Fibroblast of peridontal ligament (primary cell): Measurements from ENCODE around the gene GRAMD1A.
A peak's percentile ranks its signal among the peaks of the same experiment; 100 is the strongest.
"Not testable (repeated sequence)": the region's sequence is repeated elsewhere in the genome, so short reads cannot be mapped to it uniquely, and the experiment has no call there.

Source experiments
- DNase-seq: peaks from one replicate; pipeline ENCODE4 v3.0.0-alpha.2; 2010; ENCODE audit errors: extremely low read depth

Gene GRAMD1A

DNA sequence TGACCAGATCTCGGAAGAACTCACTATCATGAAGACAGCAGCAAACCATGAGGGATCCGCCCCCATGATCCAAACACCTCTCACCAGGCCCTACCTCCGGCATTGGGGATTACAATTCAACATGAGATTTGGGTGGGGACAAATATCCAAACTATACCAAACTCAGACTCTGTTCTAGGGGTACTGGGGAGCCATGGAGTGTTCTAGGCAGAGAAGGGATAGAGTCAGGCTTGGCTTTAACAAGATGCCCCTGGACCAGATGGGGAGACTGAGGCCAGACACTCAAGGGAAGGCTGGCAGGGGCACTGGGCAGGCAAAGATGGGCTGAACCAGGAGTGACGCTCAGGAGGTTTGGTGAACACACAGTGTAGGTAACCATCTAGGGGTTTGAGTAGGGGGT is 18.3 kb downstream of the GRAMD1A start:
- no peak for DNase-seq

DNA sequence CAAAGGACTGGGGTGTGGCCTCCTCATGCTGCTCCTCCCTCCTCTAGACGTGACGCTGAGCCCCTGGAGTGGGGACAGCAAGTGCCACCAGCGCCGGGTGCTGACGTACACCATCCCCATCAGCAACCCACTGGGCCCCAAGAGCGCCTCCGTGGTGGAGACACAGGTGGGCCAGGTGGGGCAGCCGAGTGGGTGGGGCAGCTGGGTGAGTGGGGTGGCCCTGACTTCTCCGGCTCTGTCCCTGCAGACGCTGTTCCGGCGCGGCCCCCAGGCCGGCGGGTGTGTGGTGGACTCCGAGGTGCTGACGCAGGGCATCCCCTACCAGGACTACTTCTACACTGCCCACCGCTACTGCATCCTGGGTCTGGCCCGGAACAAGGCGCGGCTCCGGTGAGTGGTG is 19.0 kb downstream of the GRAMD1A start:
- no peak for DNase-seq

- no peak for DNase-seq
Observed at GRCh38 chr19:35021016-35021415, 20.9 kb downstream of the GRAMD1A start.

DNA sequence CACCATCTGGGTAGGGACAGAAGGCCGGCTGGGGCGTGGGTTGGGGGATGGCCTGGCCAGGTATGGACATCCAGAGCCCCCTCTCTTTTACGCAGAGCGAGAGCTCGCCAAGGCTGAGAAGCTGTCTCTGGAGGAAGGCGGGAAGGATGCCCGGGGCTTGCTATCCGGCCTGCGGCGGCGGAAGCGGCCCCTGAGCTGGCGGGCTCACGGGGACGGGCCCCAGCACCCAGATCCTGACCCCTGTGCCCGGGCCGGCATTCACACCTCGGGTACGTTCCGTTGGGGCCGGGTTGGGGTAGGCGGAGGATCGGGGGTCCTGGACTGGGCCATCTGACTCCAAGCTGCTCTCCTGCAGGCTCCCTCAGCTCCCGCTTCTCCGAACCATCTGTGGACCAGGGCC is 21.5 kb downstream of the GRAMD1A start:
- DNase-seq: no peak

GRCh38 chr19:35022460-35022859 is 22.3 kb downstream of the GRAMD1A start:
- no peak for DNase-seq

DNA sequence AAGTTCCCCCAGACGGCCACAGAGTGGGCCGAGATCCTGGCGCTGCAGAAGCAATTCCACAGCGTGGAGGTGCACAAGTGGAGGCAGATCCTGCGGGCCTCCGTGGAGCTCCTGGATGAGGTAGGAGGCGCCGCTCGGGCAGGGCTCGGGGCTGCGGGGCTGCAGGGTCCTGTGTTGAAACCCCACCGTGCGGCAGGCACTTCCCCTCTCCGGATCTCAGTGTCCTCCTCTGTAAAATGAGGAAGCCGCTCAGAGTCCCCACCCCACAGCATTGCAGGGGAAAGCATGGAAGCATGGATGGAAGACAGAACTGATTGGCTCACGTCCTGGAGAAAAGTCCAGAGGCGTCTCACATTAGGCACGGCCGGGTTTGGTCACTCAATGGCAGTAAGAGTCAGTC is 23.3 kb downstream of the GRAMD1A start:
- no peak for DNase-seq

GRCh38 chr19:35024095-35024494 is 24.0 kb downstream of the GRAMD1A start:
- DNase-seq: no peak

- no peak for DNase-seq
Observed at GRCh38 chr19:35025969-35026368, 25.8 kb downstream of the GRAMD1A start.

- DNase-seq: no peak
Observed at GRCh38 chr19:35026418-35026817, 26.3 kb downstream of the GRAMD1A start.

- DNase-seq: no peak
Observed at GRCh38 chr19:35027009-35027408, 26.9 kb downstream of the GRAMD1A start.

- DNase-seq: peak; percentile 44
Observed at GRCh38 chr19:35027851-35028599, 27.9 kb downstream of the GRAMD1A start.

- not testable (repeated sequence) for DNase-seq
Observed at GRCh38 chr19:35028600-35028885, 28.4 kb downstream of the GRAMD1A start.

- not testable (repeated sequence) for DNase-seq
Observed at GRCh38 chr19:35029275-35029736, 29.2 kb downstream of the GRAMD1A start.

DNA sequence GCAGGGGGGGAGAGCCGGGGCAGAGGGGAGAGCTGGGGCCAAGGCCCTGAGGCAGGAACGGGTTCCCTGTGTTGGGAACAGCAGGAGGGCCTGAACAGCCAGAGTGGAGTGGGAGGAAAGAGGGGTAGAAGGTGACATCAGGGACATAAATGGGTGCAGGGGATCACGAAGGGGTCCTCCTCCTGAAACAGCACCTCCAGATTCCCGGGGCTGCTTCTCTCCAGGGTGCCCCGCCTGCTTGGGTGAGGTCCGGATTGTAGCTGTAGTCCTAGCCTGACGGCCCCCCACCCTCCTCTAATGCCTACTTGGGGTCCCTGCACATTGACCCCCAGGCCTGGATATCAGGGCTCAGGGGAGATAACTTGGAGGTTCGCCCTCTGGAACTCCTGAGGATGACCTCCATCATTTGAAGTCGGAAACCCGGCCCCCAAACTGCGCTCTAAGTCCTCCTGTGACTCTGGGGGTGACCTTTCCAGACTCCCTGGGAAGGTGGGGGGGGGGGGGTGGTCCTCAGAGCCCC is 29.7 kb downstream of the GRAMD1A start:
- DNase-seq: no peak

GRCh38 chr19:35030257-35031071 is 30.3 kb downstream of the GRAMD1A start, which contains the start of gene SCN1B:
TSS of gene SCN1B (plus strand) at chr19:35030470. CDS start at chr19:35030821, 351 bp downstream.
- DNase-seq: peak; percentile 26

GRCh38 chr19:35031072-35031881 is 31.2 kb downstream of the GRAMD1A start:
- DNase-seq: peak; percentile 24

- DNase-seq: no peak
Observed at GRCh38 chr19:35032356-35032865, 32.3 kb downstream of the GRAMD1A start.

DNA sequence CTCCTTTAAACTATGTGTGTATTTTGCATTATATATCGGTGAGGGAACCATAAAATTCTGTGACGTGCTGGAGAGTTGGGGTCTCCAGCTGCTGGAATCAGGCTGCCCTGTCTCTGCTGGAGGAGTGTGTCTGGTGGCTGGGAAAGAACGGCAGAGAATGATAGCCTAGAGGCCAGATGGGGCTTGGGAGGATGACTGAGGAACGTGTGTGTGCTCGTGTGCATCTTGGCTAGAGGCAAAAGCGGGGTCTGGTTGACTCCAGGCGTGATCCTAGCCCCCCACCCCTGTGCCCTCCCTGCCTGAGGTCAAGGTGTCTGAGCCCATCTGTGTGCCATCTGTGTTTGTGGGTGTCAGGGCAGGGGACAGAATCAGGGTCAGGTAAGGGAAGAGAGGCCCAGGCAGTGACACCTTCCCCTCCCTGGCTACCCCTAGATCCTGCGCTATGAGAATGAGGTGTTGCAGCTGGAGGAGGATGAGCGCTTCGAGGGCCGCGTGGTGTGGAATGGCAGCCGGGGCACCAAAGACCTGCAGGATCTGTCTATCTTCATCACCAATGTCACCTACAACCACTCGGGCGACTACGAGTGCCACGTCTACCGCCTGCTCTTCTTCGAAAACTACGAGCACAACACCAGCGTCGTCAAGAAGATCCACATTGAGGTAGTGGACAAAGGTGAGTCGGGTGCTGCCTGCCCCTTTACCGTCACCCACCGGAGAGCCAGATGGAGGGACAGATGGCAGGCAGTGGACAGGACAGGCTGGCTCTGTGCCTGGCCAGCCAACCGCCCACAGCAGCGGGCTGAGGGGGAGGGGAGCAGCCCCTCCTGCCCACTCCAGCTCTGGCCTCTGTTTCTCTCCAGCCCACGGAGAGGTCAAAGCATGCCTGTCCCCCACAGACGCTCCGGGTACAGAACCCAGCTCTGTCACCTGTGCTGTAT is 33.2 kb downstream of the GRAMD1A start:
- DNase-seq: no peak

DNA sequence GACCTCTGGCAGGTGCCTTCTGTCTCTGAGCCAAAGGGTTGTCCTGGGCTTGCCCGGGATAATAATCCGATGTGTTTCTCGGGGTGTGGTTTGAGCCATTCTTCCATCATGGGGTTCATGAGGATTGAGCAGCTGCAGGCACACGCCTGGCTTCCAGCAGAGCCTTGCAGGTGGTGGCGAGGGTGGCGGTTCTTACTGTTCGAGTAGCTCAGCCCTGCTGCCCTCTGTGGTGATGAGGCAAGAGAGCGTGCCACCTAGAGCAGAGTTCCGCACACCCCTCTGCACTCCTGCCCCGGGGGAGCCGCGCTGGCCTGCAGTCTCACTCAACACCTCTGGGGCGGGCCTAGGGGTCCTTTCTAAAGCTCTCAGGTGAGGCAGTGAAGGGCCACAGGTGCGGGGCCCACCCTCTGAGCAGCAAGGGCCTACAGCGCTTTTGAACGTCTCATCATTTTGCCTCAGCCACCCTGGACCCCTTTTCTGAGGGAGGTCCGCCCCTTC is 33.9 kb downstream of the GRAMD1A start:
- DNase-seq: no peak

DNA sequence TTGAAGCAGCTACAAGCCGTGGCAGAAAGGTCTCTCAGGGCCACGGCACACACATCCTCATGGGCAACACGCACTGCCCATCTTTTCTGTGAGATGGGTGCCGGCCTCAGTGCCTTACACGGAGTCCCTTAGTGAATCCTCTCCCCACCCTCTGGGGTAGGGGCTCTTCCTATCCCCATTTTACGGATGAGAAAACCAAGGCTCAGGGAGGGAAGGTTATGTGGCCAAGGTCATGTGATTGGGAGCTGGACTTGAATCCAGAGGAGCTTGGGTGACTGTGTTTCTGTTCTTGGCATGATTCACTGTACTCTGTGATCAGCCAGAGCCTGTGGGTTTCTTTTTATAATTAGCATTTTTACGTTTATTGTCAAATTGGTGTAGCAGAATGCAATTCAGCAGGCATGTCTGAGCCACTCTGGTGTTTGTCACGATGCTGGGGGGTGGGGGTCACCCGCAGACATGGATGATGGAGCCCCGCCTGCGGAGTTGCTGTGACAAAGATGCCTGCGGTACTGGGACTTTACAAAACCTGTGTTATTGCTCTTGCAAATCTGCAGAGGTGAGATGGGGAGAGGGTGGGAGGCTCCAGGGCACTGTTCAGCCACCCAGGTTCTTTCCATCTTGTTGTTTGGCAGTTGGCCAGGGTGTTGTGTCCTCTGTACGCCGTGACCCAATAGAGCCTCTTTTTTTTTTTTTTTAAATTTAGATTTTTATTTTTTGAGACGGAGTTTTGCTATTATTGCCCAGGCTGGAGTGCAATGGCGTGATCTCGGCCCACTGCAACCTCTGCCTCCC is 34.7 kb downstream of the GRAMD1A start:
- no peak for DNase-seq
